SK-N-SH (cell line): ENCODE measurements around the gene PXT1. TPM values are rescaled to one million over a fixed set of nuclear protein-coding genes. Genes with fewer than 3 reads are reported as not detected.

ENCODE experiments used
- CTCF ChIA-PET: fragments of 300-600, 350-600 bp; formaldehyde crosslinking; extraction: SDS; loops from one replicate; lab custom pipeline; 2021; lab: Yijun Ruan, JAX
- POLR2A ChIA-PET: fragments of 350-600 bp; sonication (Branson Sonifier 250); formaldehyde crosslinking; extraction: SDS; loops from one replicate; lab custom pipeline; 2020; ENCODE audit warnings: antibody characterized with exemption, inconsistent platforms; lab: Yijun Ruan, JAX
- DNase-seq: peaks from one replicate; pipeline ENCODE4 v3.0.0; 2012
- H2AFZ ChIP-seq: fragments of 200-600 bp; sonication (generic); 2 replicates; pipeline ENCODE4 v1.8.1; 2016; ENCODE audit warnings: antibody characterized with exemption, mild to moderate bottlenecking, low read depth
- H3F3A ChIP-seq: fragments of 200-600 bp; sonication (generic); replicated peaks from 2 replicates; pipeline ENCODE3; 2016; ENCODE audit warnings: antibody characterized with exemption, mild to moderate bottlenecking; ENCODE audit not compliant: insufficient read depth
- H3K27ac ChIP-seq, 2 experiments: fragments of 200-500 bp in 1 of 2; fragments of 200-600 bp in 1 of 2; sonication (Bioruptor generic) in 1 of 2; sonication (generic), shearing (Covaris generic) in 1 of 2; 2 replicates each; pipeline versions ENCODE4 v1.5.1 to v1.6.1; 2014 to 2016; ENCODE audit warnings: low read depth in 2 of 2, inconsistent platforms in 1 of 2, low read length in 1 of 2, mild to moderate bottlenecking in 1 of 2, mixed read lengths in 1 of 2
- H3K27me3 ChIP-seq: fragments of 200-600 bp; sonication (generic), shearing (Covaris generic); 2 replicates; pipeline ENCODE4 v1.6.1; 2016; ENCODE audit warnings: mixed run types; ENCODE audit not compliant: insufficient read depth
- H3K36me3 ChIP-seq, 2 experiments: fragments of 200-500 bp in 1 of 2; fragments of 200-600 bp in 1 of 2; sonication (Bioruptor generic) in 1 of 2; sonication (generic) in 1 of 2; replicated peaks in 1 of 2; 2 replicates each; pipeline versions ENCODE3 to v1.5.1; 2014 to 2016; ENCODE audit warnings: low read length in 1 of 2, mild to moderate bottlenecking in 1 of 2; ENCODE audit not compliant: insufficient read depth in 2 of 2, control insufficient read depth in 1 of 2
- H3K4me1 ChIP-seq, 2 experiments: fragments of 200-500 bp in 1 of 2; fragments of 200-600 bp in 1 of 2; sonication (Bioruptor generic) in 1 of 2; sonication (generic), shearing (Covaris generic) in 1 of 2; 2 replicates each; pipeline versions ENCODE4 v1.5.1 to v1.6.1; 2014 to 2016; ENCODE audit warnings: low read depth in 1 of 2, low read length in 1 of 2, mixed run types in 1 of 2; ENCODE audit not compliant: insufficient read depth in 2 of 2, control insufficient read depth in 1 of 2
- H3K4me2 ChIP-seq: fragments of 200-600 bp; sonication (generic), shearing (Covaris generic); 2 replicates; pipeline ENCODE4 v1.6.1; 2017; ENCODE audit warnings: mixed run types
- H3K4me3 ChIP-seq, 2 experiments: fragments of 200-500 bp in 1 of 2; fragments of 200-600 bp in 1 of 2; sonication (Bioruptor generic) in 1 of 2; sonication (generic), shearing (Covaris generic) in 1 of 2; 2 replicates each; pipeline versions ENCODE4 v1.5.1 to v1.8.1; 2014 to 2016; ENCODE audit warnings: low read depth in 2 of 2, inconsistent platforms in 1 of 2, low read length in 1 of 2, mild to moderate bottlenecking in 1 of 2, mixed read lengths in 1 of 2, moderate library complexity in 1 of 2
- H3K79me2 ChIP-seq: fragments of 200-600 bp; sonication (generic); 2 replicates; pipeline ENCODE4 v1.8.1; 2017; ENCODE audit warnings: mild to moderate bottlenecking; ENCODE audit not compliant: insufficient read depth
- H3K9ac ChIP-seq: fragments of 200-600 bp; sonication (generic); 2 replicates; pipeline ENCODE4 v1.6.1; 2017; ENCODE audit warnings: mixed run types
- H3K9me2 ChIP-seq: fragments of 200-600 bp; sonication (generic); 2 replicates; pipeline ENCODE4 v1.6.1; 2017; ENCODE audit warnings: mixed run types
- H3K9me3 ChIP-seq: fragments of 200-600 bp; sonication (generic); 2 replicates; pipeline ENCODE4 v1.6.1; 2017; ENCODE audit warnings: mixed run types, mild to moderate bottlenecking, moderate library complexity
- H4K20me1 ChIP-seq: fragments of 200-600 bp; sonication (generic); 2 replicates; pipeline ENCODE4 v1.6.1; 2017; ENCODE audit warnings: mild to moderate bottlenecking, mixed run types; ENCODE audit not compliant: insufficient read depth
- CTCF ChIP-seq: fragments of 200-600 bp; sonication (generic); IDR thresholded peaks from 2 replicates; pipeline ENCODE4 v1.6.1; 2017; ENCODE audit warnings: antibody characterized with exemption, mild to moderate bottlenecking, moderate library complexity
- ELF1 ChIP-seq: IDR thresholded peaks from 2 replicates; pipeline ENCODE4 v1.4.0; 2012
- EP300 ChIP-seq, 2 experiments: IDR thresholded peaks; 2 replicates each; pipeline versions ENCODE4 v1.4.0 to v1.6.1; 2012; ENCODE audit warnings: borderline replicate concordance in 1 of 2, low read depth in 1 of 2, low read length in 1 of 2
- IRF3 ChIP-seq: fragments of 150-350 bp; IDR thresholded peaks from 2 replicates; pipeline ENCODE4 v1.6.1; 2016; ENCODE audit warnings: mild to moderate bottlenecking, low read depth, low read length
- JUND ChIP-seq: IDR thresholded peaks from 2 replicates; pipeline ENCODE4 v1.4.0; 2012
- MEF2A ChIP-seq: IDR thresholded peaks from 2 replicates; pipeline ENCODE4 v1.4.0; 2012; ENCODE audit warnings: low read depth, borderline replicate concordance
- NFIC ChIP-seq: IDR thresholded peaks from 2 replicates; pipeline ENCODE4 v1.4.0; 2012; ENCODE audit warnings: borderline replicate concordance
- POLR2AphosphoS5 ChIP-seq: IDR thresholded peaks from 2 replicates; pipeline ENCODE4 v1.6.1; 2012; ENCODE audit warnings: low read depth, low read length
- RAD21 ChIP-seq: IDR thresholded peaks from 2 replicates; pipeline ENCODE4 v1.6.1; 2012; ENCODE audit warnings: mild to moderate bottlenecking, low read length
- RCOR1 ChIP-seq: fragments of 150-350 bp; IDR thresholded peaks from 2 replicates; pipeline ENCODE4 v1.6.1; 2017; ENCODE audit warnings: antibody characterized with exemption, low read length
- REST ChIP-seq: IDR thresholded peaks from 2 replicates; pipeline ENCODE4 v1.6.1; 2012; ENCODE audit warnings: mild to moderate bottlenecking, low read depth, low read length, moderate library complexity
- RFX5 ChIP-seq: IDR thresholded peaks from 2 replicates; pipeline ENCODE4 v1.6.1; 2012; ENCODE audit warnings: mild to moderate bottlenecking, improper control_type of control experiment, low read length
- SIN3A ChIP-seq: IDR thresholded peaks from 2 replicates; pipeline ENCODE4 v1.6.1; 2012; ENCODE audit warnings: low read depth, mild to moderate bottlenecking, low read length, moderate library complexity, borderline replicate concordance
- TAF1 ChIP-seq: IDR thresholded peaks from 2 replicates; pipeline ENCODE4 v1.6.1; 2012; ENCODE audit warnings: low read depth, mild to moderate bottlenecking, low read length, moderate library complexity, borderline replicate concordance
- TCF12 ChIP-seq: IDR thresholded peaks from 2 replicates; pipeline ENCODE4 v1.4.0; 2012
- TEAD4 ChIP-seq: IDR thresholded peaks from 2 replicates; pipeline ENCODE4 v1.4.0; 2012; ENCODE audit warnings: mild to moderate bottlenecking, borderline replicate concordance; ENCODE audit not compliant: insufficient read depth
- USF1 ChIP-seq: IDR thresholded peaks from 2 replicates; pipeline ENCODE4 v1.4.0; 2012; ENCODE audit warnings: low read depth, borderline replicate concordance
- WGBS: methylation state at CpG from one replicate; pipeline ENCODE4 v1.1.6; 2017; ENCODE audit warnings: low lambda C conversion rate; 5-methylcytosine and 5-hydroxymethylcytosine counted together
- polyA plus RNA-seq, 3 experiments: library from polyadenylated mRNA; depleted of rRNA; stranded (reverse); fragments of >200 nt; gene quantifications; 2 replicates each; pipeline ENCODE4 v1.2.3, GENCODE V29; 2012
- TF ChIP-seq, protein P1 (sequence below): IDR thresholded peaks from 2 replicates; pipeline ENCODE4 v1.4.0; 2012; ENCODE audit warnings: low read depth, borderline replicate concordance
- TF ChIP-seq, protein P2 (sequence below): IDR thresholded peaks from 2 replicates; pipeline ENCODE4; 2012

PXT1 gene
- polyA plus RNA-seq, 1 of the 3 experiments (the other 2 are of a cell fraction) = not detected

DNA sequence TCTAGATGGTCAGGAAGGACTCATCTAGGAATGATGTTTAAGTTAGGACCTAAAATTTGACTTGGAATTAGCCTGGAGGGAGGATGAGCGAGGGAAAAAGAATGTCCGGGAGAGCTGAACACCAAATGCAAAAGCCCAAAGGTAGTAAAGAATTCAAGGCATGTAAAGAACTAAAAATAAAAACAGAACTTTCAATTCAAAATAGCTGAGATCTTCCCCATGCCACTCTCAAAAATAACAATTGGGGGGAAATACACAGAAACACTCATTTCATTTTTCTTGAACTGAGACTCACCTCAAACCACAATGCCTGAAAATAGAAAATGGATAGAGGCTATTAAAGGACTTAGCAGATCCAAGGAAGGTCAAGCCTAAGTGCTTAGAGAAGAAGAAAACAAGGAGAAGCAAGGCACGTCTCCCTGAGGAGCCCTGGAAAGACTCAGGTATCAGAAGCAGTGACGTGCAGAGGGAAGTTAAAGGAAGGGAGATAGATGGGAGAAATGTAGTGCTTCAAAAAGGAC lies 10.4 kb downstream of the PXT1 start (continued):
- TF ChIP-seq SIN3A (no peak), RCOR1 (no peak), TCF12 (peak; percentile 37; the same call in 1 of the 2 replicates), RAD21 (no peak), USF1 (no peak), TAF1 (no peak), NFIC (no peak; the same call in 1 of the 2 replicates), EP300 (IDR thresholded peaks at IDR 0.05; ENCODE audit: borderline replicate concordance in 1 of 2, low read depth in 1 of 2, low read length in 1 of 2) (peak in 1 of 2 experiments; percentile 30; a peak in 1 of 4 replicates), RFX5 (no peak), CTCF (no peak), MEF2A (peak; percentile 71), JUND (peak; percentile 28; the same call in 1 of the 2 replicates)
- TF ChIP-seq, protein P1, sequence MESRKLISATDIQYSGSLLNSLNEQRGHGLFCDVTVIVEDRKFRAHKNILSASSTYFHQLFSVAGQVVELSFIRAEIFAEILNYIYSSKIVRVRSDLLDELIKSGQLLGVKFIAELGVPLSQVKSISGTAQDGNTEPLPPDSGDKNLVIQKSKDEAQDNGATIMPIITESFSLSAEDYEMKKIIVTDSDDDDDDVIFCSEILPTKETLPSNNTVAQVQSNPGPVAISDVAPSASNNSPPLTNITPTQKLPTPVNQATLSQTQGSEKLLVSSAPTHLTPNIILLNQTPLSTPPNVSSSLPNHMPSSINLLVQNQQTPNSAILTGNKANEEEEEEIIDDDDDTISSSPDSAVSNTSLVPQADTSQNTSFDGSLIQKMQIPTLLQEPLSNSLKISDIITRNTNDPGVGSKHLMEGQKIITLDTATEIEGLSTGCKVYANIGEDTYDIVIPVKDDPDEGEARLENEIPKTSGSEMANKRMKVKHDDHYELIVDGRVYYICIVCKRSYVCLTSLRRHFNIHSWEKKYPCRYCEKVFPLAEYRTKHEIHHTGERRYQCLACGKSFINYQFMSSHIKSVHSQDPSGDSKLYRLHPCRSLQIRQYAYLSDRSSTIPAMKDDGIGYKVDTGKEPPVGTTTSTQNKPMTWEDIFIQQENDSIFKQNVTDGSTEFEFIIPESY = no peak

GRCh38 chr6:36431197-36431596 lies 11.5 kb downstream of the PXT1 start:
- DNase-seq = no peak
- H3K9ac ChIP-seq = no peak overlapping the region
- H3K36me3 ChIP-seq = no peaks in the 10 kb centered on the region
- no peaks in the 10 kb centered on the region for H3K9me2 ChIP-seq
- CTCF ChIA-PET = interaction anchor here (1.4 kb wide), 1 partner anchor 64 kb away, joined by 4 read pairs; no protein-coding TSS in a partner anchor
- no peaks in the 10 kb centered on the region for H3K27me3 ChIP-seq
- H3K4me2 ChIP-seq = no peak overlapping the region
- no peak overlapping the region for H2AFZ ChIP-seq
- no peaks in the 10 kb centered on the region for H4K20me1 ChIP-seq
- H3K4me3 ChIP-seq = no peak overlapping the region
- H3K9me3 ChIP-seq = no peaks in the 10 kb centered on the region
- 88% methylated on average over 4 of the region's 4 CpGs for WGBS
- no peaks in the 10 kb centered on the region for H3K79me2 ChIP-seq
- H3F3A ChIP-seq = peaks cover 27% of the 10 kb centered on the region
- H3K27ac ChIP-seq = no peak overlapping the region
- POLR2A ChIA-PET = no interaction called here
- peaks cover 0 to 4% of the 10 kb centered on the region in 2 experiments; a peak in 1 of 4 replicates for H3K4me1 ChIP-seq
- TF ChIP-seq REST (no peak), EP300 (IDR thresholded peaks at IDR 0.05; ENCODE audit: borderline replicate concordance in 1 of 2, low read depth in 1 of 2, low read length in 1 of 2) (no peak), POLR2AphosphoS5 (no peak), USF1 (no peak), TEAD4 (no peak), RCOR1 (no peak), IRF3 (no peak), JUND (no peak), ELF1 (no peak), TAF1 (no peak), RAD21 (no peak)
- TF ChIP-seq, protein P2, sequence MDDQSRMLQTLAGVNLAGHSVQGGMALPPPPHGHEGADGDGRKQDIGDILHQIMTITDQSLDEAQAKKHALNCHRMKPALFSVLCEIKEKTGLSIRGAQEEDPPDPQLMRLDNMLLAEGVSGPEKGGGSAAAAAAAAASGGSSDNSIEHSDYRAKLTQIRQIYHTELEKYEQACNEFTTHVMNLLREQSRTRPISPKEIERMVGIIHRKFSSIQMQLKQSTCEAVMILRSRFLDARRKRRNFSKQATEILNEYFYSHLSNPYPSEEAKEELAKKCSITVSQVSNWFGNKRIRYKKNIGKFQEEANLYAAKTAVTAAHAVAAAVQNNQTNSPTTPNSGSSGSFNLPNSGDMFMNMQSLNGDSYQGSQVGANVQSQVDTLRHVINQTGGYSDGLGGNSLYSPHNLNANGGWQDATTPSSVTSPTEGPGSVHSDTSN = no peak
